NCI-H446 treated with DMSO at 0.1 percent for 48 hours (cell line): ENCODE data around the gene SLC12A6.

Source experiments
- DNase-seq: peaks from one replicate; lab custom pipeline; 2025; lab: John Stamatoyannopoulos, UW

The SLC12A6 gene

DNA sequence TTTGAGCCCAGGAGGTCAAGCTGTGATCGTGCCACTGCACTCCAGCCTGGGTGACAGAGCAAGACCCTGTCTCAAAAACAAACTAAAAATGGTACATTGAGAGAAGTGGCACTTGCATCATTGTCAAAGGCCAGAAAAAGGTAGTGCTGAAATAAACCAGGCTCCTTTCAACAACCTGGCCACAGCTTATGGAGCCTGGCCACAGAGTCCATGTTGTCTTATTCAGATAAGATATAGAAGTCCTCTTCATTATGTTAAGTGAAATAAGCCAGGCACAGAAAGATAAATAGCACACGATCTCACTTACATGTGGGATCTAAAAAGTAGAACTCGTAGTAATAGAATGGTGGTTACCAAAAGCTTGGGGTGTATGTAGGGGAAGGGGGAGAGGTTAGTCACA is 78.0 kb downstream of the SLC12A6 start:
- DNase-seq, result no peak

DNA sequence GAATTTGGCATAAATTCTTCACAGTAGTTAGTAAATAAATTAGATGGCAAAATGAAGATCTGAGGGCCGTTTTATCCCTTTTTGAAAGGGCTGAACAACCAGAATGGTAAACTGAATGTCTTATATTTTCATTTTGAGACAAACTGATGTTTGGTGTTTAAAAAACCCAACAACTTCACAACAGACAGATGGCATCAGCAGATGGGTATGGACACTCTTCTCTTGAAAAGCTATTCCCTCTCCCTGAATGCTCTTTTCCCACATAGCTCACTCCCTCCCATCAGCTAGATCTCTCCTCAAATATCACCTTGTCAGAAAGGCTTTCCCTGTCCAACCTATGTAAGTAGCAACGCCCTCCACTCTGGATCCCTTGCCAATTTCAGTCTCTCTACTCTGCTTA is 79.4 kb downstream of the SLC12A6 start:
- DNase-seq, result no peak

DNA sequence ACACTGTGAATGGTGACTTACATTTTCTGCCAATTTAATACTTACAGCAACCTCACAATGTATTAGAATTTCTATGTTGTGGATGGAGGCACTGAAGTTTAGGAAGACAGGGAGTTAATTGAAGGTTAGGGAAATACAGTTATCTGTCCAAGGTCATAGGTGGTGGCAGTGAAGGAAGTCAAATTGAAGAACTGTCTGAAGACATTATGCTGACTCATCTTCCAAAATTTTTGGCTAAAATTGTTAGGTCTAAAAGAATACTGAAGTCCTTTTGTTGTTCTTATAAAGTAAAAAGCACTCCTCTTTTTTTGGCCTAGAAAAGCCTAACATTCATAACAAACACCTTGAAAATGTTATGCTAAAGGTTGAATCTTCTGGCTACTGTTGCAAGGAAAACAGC is 85.0 kb downstream of the SLC12A6 start:
- DNase-seq, result no peak

DNA sequence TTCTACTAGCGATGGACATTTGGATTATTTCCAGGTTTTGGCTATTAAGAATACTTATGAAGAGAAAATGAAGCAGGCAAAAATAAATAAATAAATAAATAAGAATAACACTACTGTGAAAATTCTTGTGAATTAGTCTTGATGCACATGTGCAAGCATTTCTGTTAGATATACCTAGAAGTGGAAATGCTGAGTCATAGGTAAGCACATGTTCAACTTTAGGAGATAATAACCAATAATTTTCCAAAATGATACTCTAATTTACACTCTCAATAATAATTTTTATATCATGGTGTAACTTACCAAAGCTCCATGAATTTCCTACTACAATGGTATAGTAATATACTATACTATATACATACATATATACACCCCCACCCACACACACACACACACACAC is 89.4 kb downstream of the SLC12A6 start:
- DNase-seq, result no peak

DNA sequence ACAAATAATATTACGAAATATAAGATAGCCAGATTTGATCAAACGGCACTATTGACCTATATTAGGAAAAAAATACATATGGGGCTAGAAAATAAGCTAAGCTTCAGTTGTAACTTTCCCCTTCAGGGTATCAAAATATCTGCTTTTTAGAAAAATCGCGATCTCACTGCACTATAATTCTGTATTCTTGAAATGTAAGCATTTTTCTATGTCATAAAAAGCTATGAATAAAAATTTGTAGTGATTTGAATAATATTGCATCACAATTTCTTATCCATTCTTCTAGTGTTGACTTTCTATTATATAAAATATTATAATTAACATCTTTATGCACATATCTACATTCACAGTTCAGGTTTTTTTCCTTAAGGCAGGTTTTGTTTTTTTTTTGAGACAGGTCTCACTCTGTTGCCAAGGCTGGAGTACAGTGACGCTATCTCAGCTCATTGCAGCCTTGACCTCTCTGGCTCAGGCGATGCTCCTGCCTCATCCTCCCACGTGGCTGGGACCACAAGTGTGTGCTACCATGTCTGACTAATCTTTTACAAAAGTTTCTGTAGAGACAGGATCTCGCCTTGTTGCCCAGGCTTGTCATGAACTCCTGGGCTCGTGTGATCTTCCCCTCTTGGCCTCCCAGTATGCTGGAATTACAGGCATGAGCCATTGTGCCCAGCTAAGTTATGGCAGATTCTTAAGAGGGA is 91.2 kb downstream of the SLC12A6 start:
- DNase-seq, result no peak

DNA sequence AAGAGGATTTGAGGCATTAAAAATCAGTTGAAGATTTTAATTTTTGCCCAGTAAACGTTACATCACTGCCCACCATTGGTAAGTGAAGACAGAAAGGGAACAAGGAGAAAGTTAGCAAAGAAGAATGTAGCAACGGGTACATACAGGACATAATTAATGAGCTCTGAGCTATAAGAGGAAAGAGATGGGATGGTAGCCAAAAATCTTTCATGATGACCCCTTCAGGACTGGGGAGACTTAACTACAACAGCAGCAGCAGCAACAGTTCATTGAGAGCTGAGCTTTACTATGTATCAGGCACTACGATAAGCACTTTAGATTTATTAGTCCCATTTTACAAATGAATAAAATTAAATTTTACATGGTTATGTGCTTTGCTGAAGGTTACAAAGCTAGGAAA is 94.4 kb downstream of the SLC12A6 start:
- DNase-seq, result no peak

DNA sequence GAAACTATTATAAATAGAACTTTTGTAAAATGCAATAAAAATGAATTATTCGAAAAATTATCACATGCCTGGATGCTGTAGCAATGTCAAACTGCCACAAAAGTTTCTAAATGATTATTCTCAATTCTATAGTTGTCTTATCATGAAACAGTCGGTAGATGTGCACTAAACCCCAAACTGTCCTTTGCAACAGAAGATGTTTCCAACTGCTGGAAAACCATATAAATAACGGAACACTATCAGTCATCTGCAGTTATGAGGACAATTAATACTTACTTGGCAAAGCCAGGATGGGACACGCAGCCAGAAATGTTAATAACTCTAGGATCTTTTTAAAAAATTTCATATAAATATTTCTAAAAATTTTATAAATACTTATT is 95.3 kb downstream of the SLC12A6 start:
- DNase-seq, result no peak

DNA sequence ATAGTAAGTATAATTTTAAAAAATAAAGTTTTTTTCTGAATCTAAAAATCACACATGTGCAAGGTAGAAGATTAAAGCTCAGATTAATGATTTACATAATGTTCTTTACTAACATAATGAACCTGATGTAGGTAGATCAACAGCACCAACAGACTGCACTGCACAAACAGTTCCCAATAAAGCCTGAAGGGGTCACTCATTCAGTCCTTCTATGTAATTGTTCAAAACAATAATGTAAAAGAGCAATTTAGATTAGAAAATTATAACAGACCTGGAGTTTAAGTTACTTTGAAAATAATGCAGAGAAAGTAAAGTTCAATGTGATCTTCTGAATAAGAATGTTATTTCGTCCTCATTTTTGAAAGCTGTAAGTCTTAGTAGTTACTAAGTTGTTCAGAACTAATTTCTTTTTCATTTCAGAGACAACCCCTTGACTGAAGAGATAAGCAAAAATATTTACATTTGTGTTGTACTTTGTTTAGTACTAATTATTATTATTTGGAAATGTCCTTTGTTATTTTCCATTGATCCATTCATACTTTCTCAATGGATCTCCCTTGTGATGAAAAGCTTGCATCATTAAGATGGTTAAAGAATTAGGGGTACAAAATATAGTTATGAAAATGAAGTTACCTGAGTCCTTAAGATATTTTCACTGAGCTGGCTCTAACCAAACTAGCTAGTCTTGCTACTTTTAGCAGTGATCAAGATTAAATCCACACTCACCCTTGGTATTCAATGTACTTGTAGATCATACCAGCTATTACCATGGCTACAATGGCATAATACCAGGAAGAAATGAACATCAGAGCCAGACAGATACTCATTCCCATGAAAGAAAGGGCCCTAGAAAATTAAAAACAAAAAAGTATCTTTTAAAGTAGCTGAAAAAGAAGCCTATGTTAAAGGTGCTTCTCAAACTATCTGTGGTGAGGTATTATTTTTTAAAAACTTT is 95.9 kb downstream of the SLC12A6 start:
- DNase-seq, result no peak

DNA sequence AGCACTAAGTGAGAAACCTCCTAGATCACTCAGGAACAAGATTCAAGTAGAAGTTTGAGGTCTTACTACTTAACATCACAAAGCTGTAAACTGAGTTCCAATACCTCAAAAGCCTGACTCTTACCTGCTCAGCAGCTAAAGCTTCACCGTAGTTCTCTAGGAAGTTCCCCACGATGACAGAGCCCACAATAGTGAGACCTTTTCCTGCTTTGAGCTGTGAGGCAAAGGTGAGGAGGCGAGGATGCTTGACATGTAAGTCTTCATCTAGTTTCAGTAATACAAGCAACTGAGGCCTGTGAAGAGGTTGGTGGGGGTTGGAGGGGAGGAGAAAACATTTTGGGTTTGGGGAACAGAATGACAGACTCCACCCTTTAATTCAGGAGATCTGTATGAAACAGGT is 97.0 kb downstream of the SLC12A6 start:
- DNase-seq, result no peak

DNA sequence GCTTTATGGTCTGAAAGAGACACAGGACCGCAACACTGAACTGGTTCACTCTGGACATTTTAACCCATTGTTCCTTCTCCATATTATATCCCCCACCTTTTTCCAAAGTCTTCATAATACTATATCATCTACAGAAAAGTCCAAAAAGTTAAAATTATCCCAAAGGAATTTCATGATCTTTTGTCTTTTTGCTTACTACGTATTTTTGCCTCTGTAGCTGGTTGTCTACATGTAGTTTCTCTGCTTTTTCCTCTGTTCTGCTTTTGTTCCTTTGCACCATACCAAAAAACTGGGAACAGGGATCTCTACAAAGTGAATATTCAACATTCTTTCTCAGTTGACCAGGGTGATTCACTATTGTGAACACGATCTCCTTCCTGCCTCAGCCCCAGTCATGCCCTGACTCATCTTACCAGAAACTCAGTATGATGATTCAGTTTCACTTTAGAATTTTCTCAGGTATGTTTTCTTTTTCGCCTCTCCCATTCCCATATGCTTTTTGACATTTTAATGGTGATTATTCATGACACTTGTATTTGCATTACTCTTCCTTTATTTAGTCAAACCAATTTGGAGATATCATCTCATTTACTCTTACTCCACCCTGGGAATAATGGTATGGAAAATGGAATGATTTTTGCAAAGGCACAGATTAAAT is 98.3 kb downstream of the SLC12A6 start:
- DNase-seq, result no peak

DNA sequence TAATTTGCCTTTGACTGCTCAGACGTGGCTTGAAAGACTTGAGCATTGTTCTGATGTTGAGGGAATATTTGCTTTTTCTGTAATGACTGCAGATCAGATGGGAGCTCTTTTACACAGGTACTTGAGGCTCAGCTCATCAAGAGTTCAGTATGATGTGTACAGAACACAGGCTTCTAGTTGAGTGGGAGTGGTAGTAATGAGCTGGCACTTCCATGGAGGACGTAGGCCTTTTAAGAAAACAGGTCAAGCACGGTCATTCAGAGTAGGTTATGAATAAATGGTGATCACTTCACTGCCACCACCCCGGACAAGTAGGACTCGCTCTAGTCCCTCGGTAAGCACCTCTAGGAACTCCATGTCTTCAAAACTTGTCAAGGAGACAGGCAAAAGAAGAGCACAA is 104.0 kb downstream of the SLC12A6 start:
- no peak for DNase-seq

DNA sequence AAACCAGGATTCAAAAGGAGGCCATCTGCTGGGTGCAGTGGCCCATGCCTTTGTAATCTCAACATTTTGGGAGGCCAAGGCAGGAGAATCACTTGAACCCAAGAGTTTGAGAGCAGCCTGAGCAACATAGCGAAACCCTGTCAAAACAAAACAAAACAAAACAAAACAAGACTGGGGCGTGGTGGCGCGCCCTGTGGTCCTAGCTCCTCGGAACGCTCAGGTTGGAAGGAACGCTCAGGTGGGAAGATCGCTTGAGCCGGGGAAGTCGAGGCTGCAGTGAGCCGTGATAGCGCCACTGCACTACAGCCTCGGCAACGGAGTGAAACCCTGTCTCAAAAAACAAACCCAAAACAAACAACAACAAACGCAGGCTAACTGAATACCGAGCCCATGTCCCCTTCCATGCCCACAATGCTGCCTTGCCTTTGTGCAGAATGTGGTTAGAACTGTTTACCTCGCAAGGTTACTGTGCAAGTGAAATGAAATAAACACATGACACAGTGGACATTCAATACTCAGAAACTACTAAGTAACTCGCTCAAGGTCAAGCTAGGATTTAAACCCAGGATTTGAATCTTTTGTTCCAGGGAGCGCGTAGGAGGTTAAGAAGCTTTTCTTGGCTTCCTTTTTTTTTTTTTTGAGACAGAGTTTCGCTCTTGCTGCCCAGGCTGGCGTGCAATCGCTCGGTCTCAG is 113.5 kb downstream of the SLC12A6 start:
- no peak for DNase-seq

DNA sequence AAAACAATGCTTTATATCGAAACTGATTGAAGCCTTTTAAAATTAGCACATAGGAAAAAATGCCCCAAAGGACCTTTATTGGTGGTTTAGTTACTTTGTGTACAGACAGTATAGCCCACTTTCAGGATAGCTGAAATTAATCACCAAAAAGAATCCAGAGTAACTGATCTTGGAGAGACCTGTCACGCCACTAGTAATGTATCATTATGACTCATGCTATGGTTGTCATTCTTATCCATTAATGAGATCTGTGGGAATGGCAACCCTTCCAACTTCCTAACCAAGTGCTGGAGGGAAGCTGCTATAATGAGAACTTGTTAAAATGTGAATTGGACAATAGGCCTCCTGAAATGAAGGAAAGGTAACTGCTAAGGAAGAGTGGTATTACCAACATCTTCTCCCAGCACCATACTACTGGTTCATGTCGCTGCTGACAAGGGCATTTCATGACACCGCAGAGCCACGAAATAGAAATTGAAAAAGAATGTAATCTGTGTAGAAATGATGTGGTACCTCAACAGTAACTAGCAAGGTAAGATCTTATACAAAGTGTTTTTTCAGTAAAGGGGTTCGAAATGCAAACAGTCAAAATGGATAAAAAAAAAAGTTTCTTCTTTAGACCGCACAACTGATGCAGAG is 119.9 kb downstream of the SLC12A6 start:
- DNase-seq, result no peak

DNA sequence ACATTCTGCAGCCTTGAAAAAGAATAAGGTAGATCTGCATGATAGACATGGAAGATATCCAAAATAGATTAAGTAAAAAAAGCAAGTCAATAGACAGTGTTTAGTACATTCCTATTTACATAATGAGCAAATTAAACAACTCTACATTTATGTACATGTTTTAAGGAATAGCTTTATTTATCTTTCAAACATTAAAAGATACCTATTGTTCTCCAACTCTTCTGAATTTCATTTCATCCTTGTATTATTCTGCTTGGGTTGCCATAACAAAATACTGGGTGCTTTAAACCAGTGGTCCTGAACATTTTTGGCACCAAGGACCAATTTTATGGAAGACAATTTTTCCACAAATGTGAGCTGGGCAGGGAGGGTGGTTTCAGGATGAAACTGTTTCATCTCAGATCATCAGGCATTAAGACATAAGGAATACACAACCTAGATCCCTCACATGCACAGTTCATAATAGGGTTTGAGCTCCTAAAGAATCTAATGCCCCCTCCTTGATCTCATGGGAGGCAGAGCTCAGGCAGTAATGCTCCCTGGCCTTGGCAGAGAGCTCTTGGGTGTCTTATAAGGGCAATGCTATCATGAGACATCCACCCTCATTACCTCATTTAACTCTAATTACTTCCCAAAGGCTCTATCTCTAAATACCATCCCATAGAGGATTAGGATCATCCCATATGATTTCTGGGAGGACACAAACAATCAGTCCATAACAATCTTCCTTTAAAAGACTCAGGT is 120.9 kb downstream of the SLC12A6 start:
- DNase-seq, result no peak

DNA sequence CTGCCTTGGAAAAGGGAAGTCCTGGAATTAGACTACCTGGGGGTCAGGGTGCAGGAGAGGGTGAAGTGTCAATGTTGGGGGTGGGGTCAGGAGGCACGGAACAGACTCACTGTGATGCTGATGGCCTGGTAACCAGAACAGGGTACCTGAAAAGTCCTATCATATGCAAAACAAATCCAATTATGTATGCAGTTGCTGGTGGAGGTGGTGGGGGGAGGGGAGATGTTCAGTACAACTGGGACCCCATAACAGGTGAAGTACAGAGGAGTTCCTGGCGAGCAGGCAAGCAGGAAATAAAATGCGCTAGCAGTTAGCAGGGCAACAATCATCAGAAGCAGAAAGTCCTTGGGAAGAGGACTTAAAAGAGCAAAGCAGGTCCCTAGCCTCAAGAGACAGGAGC is 123.4 kb downstream of the SLC12A6 start:
- DNase-seq, result no peak

DNA sequence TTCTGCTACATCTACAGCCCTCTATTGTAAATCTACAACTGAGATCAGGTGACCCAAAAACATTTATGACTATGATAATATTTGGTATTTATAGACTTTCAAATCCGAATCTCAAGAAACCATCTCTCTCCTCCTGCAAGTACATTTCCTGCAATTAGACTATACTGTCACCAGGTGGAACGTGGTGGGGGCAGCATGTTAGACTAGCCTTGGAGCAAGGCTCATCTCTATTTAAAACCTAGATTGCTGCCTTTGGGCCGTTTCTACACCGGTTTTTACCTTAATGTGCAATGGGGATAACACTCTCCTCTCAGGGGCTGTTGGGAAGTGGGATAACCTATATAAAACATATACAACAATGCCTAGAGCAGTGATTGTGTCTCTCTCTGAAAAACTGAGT is 123.9 kb downstream of the SLC12A6 start:
- no peak for DNase-seq

DNA sequence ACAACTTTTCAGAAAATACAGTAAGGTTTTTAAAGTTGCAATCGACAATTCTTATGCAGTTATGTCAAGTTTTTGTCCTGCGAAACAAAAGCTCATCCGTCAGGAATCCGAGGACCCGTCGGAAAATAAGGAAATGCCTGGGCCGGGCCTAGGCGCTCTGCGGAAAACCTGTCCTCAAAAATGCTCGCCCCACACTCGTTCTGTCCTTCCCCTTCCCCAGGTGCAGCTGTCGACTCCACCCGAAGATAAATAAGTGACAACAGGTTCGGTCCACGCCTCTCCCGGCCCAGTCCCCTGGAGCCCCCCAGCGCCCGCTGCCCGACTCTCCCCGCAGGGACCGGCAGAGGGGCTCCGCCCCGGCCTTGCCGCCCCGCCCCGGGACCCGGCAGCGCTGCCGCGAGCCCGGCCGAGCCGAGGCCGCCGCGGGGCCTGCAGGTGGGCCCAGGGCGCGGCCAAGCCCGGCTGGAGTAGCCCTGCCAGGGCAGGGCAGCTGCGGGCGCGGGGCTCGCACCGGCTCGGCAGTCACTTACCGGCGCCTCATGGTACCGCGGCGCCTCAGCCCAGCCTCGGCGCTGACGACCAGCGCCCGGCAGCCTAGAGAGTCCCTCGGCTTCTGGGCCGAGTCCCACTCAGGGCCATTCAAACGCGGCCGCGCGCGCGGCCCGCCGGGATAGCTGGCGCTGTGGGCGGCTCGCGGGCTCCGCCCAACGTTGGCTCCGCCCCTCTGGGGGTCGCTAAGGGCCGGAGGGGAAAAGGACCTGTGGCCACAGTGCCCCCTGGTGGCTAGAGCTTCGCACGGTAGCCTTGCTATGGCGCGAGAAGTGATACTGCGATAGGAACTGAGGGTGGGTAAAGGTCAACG is 127.9 kb downstream of the SLC12A6 start, which contains the start of gene KATNBL1:
KATNBL1 (minus strand) TSS at position 676 of the 862 bp plus-strand sequence. CDS start 46,420 bp downstream, outside the sequence.
- DNase-seq, result peak; percentile 78

DNA sequence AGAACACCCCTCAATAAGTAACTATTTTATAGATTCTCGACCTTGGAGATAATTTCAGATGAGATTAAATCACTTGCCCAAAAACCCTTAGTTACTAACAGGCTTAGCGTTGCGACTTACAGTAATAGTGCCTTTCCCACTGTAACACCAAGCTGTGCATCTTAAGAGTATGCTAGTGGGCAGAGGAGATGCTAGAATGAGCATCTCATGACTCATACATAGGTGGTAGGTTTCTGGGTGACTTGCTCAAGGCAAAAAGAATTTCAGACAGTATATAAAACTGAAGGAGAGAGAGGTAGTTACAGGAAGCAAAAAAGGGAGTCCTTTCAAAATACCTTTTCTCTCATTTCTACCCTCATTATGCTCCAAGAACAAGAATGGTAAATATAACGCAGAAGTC is 131.6 kb downstream of the SLC12A6 start:
- no peak for DNase-seq

DNA sequence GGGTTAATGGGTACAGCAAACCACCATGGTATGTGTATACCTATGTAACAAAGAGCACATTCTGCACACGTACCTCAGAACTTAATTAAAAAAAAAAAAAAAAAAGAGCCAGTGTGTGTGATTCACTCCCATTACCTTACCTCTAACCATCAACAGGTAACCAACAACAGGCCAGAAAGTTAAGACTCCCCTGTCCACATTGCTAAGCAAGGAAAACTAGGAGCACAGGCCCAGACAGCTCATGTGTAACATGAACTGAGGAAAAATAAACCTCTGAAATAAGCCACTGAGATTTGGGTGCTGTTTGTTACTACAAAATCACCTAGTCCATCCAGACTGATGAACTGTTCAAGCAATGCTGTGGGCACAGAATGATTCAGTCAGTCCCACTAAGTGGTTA is 133.6 kb downstream of the SLC12A6 start:
- DNase-seq, result no peak

DNA sequence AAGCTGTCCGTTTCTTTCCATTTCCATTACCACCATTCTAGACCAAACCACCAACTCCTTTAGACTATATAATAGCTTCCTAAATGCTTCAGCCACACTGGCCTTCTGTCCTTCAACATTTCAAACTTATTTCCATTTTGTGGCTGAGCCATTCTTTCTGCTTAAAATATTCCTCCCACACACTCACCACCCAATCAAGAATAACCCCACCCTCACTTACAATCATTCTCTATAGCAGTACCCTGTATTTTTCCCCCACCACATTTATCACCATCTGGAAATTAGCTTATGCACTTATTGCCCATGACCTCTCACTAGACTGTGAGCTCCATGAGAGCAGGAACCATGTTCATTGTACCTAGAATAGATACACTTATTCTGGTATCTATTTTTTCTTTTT is 134.3 kb downstream of the SLC12A6 start:
- no peak for DNase-seq
